Endothelial cell of umbilical vein (primary cell): ENCODE data around the gene CFAP46.

Source experiments
- CTCF ChIP-seq, 2 donors: IDR thresholded peaks; 1 replicate in 1 of 2; 2 replicates in 1 of 2; pipeline ENCODE4 v1.5.1; 2011; ENCODE audit warnings: low read length in 2 of 2, mild to moderate bottlenecking in 2 of 2, moderate library complexity in 2 of 2, control low read depth in 1 of 2, inconsistent platforms in 1 of 2, low read depth in 1 of 2; ENCODE audit not compliant: insufficient read depth in 1 of 2; ENCODE audit errors: extremely low read depth in 1 of 2
- EZH2 ChIP-seq: IDR thresholded peaks from 2 replicates; pipeline ENCODE4 v1.6.1; 2012; ENCODE audit warnings: borderline replicate concordance, low read depth, mild to moderate bottlenecking, moderate library complexity, low read length, inconsistent platforms; ENCODE audit not compliant: severe bottlenecking
- POLR2A ChIP-seq: IDR thresholded peaks from 2 replicates; pipeline ENCODE4 v1.6.1; 2012; ENCODE audit warnings: low read depth, mild to moderate bottlenecking, control low read depth, low read length
- TF ChIP-seq, protein P1 (sequence below): IDR thresholded peaks from 2 replicates; pipeline ENCODE4 v1.6.1; 2011; ENCODE audit not compliant: insufficient read depth, insufficient read length

GRCh38 chr10:132929480-132929879 is 12.9 kb downstream of the CFAP46 start:
- TF ChIP-seq, protein P1, sequence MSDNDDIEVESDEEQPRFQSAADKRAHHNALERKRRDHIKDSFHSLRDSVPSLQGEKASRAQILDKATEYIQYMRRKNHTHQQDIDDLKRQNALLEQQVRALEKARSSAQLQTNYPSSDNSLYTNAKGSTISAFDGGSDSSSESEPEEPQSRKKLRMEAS: no peak
- TF ChIP-seq POLR2A: no peak
- no peak for TF ChIP-seq CTCF (IDR thresholded peaks at IDR 0.05; ENCODE audit: extremely low read depth in 1 of 2, insufficient read depth in 1 of 2, low read depth in 1 of 2, low read length in 2 of 2)
- TF ChIP-seq EZH2: no peak
